ENCODE results near the gene LAMB1. TPM values are rescaled to one million over a fixed set of nuclear protein-coding genes. Genes with fewer than 3 reads are reported as not detected.
"Not testable (repeated sequence)": the region's sequence is repeated elsewhere in the genome, so short reads cannot be mapped to it uniquely, and the experiment has no call there.

LAMB1 gene
- total RNA-seq, 1 experiment from 2014 or later = 61.0 TPM

DNA sequence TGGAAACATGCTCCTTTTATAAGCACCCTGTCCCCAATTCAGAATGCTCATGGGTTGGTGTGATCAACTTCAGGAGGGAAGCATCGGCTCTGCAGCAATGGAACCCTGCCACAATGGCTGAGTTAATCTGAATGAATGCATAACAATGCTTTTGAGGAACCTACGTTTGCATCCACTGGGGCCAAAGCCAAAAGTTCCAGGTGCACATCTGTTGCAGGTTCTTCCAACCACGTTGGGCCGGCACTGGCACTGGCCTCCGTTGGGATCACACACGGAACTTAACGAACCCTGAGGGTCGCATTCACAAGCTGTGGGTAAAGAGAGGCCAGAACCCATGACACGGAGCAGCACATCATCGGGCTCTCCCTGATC, 43.4 kb downstream of the LAMB1 start:
- DNase-seq = peak; percentile 20
- Histone ChIP-seq H3K27me3 (ENCODE audit: control insufficient read depth, insufficient read depth, low read length) (no peaks in the 10 kb centered on the region), H3K36me3 (replicated peaks; ENCODE audit: control insufficient read depth, insufficient read depth, low read length) (peaks cover 1% of the 10 kb centered on the region; the same call in 1 of the 2 replicates), H3K4me3 (ENCODE audit: insufficient read depth, low read depth, low read length) (no peak overlapping the region)

DNA sequence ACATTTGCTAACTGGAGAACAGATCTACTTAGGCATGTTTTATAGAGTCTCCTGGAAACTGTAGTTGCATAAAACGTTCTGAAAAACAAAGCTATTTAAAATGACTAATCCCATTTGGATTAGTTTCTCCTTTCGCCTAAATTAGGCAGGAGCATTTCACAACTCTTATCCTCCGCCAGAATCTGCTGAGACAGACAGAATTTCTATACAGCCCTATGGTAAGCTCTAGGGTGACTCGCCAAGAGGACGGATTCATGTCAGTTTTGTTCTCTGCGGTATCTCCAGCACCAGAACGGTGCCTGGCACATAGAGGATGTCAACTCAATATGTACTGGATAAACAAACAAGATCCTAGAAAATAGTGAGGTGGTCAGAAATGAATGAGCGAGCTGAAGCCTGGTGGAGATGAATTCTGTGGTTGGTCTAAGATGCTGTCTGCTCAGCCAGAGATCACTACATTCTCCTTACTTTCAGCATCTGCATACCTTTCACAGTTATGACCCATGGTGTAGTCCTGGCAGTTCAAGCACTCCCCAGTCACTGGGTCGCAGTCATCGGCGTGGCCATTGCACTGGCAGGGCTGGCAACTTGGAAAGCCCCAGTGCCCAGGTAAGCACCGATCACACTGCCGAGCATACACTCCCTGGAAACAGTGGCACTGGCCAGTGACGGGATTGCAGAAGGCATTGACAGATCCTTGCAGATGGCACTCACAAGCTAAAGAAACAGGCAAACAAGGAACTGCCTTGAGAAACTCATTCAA, 44.0 kb downstream of the LAMB1 start:
- no peak overlapping the region for H3K4me3 ChIP-seq (ENCODE audit: insufficient read depth, low read depth, low read length)
- H3K36me3 ChIP-seq (replicated peaks; ENCODE audit: control insufficient read depth, insufficient read depth, low read length) = peaks cover 1% of the 10 kb centered on the region; the same call in 1 of the 2 replicates
- H3K27me3 ChIP-seq (ENCODE audit: control insufficient read depth, insufficient read depth, low read length) = no peaks in the 10 kb centered on the region
- DNase-seq = no peak

DNA sequence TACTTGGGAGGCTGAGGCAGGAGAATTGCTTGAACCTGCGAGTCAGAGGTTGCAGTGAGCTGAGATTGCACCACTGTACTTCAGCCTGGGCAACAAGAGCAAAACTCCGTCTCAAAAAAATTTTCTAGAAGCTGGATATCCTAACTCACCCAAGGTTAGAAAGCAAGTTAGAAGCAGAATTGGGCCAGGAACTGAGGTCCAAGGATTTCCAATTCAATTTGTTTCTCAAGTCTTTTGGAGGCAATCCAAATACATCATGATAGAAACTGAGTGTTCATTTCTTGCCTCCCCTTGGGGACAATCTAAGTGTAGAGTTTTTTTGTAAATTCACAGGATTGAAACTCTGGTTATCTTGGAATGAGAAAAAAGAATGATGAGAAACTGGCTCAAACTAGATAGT, 45.5 kb downstream of the LAMB1 start:
- Histone ChIP-seq H3K36me3 (replicated peaks; ENCODE audit: control insufficient read depth, insufficient read depth, low read length) (peaks cover 1% of the 10 kb centered on the region; the same call in 1 of the 2 replicates), H3K4me3 (ENCODE audit: insufficient read depth, low read depth, low read length) (no peak overlapping the region), H3K27me3 (ENCODE audit: control insufficient read depth, insufficient read depth, low read length) (no peaks in the 10 kb centered on the region)
- DNase-seq = no peak

DNA sequence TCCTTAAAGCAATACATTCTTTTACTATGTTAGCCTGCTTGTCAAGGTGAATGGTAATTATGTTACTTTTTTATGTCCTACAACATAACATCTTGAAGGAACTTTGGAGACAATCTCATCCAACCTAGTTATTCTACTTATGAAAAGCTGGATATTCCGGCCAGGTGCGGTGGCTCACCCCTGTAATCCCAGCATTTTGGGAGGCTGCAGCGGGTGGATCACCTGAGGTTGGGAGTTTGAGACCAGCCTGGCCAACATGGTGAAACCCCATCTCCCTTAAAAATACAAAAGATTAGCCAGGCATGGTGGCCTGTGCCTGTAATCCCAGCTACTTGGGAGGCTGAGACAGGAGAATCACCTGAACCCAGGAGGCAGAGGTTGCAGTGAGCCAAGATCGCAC, 46.0 kb downstream of the LAMB1 start:
- H3K4me3 ChIP-seq (ENCODE audit: insufficient read depth, low read depth, low read length); DNase-seq; H3K36me3 ChIP-seq (replicated peaks; ENCODE audit: control insufficient read depth, insufficient read depth, low read length); H3K27me3 ChIP-seq (ENCODE audit: control insufficient read depth, insufficient read depth, low read length): not testable (repeated sequence)

DNA sequence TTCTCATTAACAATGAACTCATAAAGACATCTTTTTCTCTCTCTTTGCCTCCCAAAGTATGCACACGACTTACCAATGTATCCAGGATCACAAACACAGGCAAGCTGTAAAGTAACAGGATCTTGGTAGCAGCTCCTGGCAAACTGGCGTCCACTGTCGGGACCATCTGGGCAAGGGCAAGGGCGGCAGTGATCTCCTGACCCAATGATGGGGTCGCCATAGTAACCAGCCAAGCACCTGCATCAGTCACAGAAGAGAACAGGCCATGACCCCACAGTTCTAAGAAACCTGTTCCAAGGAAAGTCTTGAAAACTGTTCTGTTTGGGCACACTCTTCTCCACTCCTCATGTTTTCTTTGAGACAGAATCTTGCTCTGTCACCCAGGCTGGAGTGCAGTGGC, 47.6 kb downstream of the LAMB1 start:
- H3K36me3 ChIP-seq (replicated peaks; ENCODE audit: control insufficient read depth, insufficient read depth, low read length) = peaks cover 6% of the 10 kb centered on the region
- no peak overlapping the region for H3K4me3 ChIP-seq (ENCODE audit: insufficient read depth, low read depth, low read length)
- no peaks in the 10 kb centered on the region for H3K27me3 ChIP-seq (ENCODE audit: control insufficient read depth, insufficient read depth, low read length)

DNA sequence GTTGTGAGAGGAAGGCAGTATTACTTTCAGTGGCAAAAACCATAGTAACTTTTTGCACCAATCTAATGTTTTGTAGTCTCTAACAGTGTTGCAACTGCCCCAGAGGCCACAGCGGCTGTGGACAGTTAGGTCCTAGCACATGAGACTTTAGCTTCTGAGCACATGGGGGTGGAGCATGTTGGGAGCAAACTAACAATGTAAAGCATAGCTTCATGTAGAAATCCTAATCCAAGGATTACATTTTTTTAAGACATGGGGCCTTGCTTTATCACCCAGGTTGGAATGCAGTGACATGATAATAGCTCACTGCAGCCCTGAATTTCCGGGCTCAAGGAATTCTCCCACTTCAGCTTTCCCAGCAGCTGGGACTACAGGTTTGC, 49.0 kb downstream of the LAMB1 start:
- DNase-seq = no peak
- Histone ChIP-seq H3K36me3 (replicated peaks; ENCODE audit: control insufficient read depth, insufficient read depth, low read length) (peaks cover 6% of the 10 kb centered on the region), H3K4me3 (ENCODE audit: insufficient read depth, low read depth, low read length) (no peak overlapping the region), H3K27me3 (ENCODE audit: control insufficient read depth, insufficient read depth, low read length) (no peaks in the 10 kb centered on the region)

More for the DNA sequence above, 47.6 kb downstream of the LAMB1 start:
- no peak for DNase-seq

DNA sequence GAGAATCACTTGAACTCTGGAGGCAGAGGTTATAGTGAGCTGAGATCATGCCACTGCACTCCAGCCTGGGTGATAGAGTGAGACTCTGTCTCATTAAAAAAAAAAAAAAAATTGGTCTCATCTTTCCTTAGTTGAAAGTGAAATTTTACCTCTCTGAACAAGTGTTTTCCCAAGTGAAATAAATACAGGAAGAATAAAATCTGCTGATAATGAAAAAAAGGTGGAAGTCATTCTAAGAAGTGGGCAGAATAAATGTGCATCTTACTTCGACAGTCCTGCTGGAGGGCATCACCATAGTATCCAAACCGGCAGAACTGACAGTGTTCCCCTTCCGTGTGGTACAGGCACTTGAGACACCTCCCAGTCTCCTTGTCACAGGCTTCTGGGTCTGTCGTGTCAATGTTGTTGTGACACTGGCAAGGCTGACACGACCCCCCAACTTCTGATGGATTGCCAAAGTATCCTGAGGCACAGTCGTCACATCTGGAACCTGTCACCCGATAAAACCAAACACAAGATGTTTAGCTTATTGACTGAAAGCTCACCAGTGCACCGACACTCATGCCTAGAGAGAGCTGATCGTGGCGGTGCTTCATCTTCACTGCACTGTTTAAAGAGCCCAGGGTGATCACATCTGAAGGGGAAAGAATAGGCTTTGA, 49.6 kb downstream of the LAMB1 start:
- Histone ChIP-seq H3K27me3 (ENCODE audit: control insufficient read depth, insufficient read depth, low read length) (no peaks in the 10 kb centered on the region), H3K36me3 (replicated peaks; ENCODE audit: control insufficient read depth, insufficient read depth, low read length) (peaks cover 6% of the 10 kb centered on the region), H3K4me3 (ENCODE audit: insufficient read depth, low read depth, low read length) (no peak overlapping the region)
- no peak for DNase-seq

DNA sequence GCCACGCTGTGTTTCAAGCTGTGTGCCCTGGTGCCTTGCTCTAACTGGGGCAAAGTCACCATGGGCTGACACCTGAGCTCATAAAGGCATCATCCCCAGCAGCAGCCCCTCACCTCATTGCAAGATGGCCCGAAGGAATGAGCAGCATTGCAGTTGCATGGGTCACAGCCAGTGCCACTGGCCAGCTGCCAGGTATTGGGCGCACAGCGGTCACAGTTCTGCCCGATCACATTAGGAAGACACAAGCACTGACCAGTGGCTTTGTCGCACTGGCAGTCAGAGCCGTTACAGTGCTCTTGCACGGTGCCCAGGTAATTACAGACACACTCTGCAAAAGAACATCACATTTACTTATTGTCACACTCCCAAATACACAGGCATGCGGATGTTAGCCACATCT, 51.1 kb downstream of the LAMB1 start:
- H3K36me3 ChIP-seq (replicated peaks; ENCODE audit: control insufficient read depth, insufficient read depth, low read length) = peaks cover 6% of the 10 kb centered on the region
- no peak overlapping the region for H3K4me3 ChIP-seq (ENCODE audit: insufficient read depth, low read depth, low read length)
- no peak for DNase-seq
- H3K27me3 ChIP-seq (ENCODE audit: control insufficient read depth, insufficient read depth, low read length) = no peaks in the 10 kb centered on the region

DNA sequence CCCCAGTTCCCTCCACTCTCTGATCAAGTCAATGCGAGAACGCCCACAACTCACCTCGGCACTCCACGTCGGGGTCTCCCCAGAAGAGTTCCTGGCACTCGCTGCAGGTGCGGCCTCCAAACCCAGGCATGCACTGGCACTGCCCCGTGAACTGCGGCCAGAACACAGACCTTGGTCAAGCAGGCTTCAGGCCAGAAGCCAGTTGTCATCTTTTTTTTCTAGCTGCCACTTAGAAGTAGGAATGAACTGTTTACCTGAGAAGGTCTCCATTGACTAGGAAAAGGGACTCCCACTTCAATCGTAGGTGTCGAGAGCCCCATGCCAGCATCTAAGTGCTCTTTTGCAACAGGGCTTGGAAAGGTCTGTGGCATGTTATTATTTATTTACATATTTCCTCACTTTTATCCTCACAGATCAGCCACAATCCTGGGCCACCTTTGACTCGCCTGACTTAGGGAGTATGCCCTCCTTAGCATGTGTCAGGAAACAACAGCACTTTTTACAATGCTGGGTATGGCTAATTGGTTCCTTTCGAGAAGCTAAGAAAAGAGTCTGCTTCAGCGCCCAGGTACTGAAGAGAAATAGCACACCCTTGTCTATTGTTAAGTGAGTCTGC, 51.7 kb downstream of the LAMB1 start:
- H3K27me3 ChIP-seq (ENCODE audit: control insufficient read depth, insufficient read depth, low read length) = no peaks in the 10 kb centered on the region
- no peak overlapping the region for H3K4me3 ChIP-seq (ENCODE audit: insufficient read depth, low read depth, low read length)
- no peak for DNase-seq
- H3K36me3 ChIP-seq (replicated peaks; ENCODE audit: control insufficient read depth, insufficient read depth, low read length) = peaks cover 6% of the 10 kb centered on the region

DNA sequence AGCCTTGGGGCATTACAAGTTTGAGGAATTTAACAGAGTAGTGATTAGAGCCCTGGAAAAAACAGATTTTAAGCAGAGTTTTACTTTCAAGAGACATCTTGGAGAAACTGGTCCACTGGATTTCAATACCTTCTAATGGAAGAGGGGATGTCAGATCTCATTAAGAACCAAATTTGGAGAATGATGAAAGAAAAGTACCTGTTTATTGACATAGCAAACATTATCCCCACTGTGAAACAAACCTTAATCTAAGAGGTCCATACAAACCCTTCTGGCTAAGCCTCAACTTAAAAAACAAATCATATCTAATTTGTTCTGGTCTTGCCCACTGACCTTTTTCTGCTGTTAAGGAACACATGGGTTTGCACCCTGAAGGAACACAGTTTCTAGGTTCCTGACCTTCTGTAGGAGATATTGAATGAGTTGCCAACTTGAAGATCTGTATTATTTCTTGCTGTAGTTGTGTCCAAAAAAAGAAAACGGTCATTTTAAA, 53.5 kb downstream of the LAMB1 start:
- H3K36me3 ChIP-seq (replicated peaks; ENCODE audit: control insufficient read depth, insufficient read depth, low read length) = peaks cover 6% of the 10 kb centered on the region
- DNase-seq = no peak

DNA sequence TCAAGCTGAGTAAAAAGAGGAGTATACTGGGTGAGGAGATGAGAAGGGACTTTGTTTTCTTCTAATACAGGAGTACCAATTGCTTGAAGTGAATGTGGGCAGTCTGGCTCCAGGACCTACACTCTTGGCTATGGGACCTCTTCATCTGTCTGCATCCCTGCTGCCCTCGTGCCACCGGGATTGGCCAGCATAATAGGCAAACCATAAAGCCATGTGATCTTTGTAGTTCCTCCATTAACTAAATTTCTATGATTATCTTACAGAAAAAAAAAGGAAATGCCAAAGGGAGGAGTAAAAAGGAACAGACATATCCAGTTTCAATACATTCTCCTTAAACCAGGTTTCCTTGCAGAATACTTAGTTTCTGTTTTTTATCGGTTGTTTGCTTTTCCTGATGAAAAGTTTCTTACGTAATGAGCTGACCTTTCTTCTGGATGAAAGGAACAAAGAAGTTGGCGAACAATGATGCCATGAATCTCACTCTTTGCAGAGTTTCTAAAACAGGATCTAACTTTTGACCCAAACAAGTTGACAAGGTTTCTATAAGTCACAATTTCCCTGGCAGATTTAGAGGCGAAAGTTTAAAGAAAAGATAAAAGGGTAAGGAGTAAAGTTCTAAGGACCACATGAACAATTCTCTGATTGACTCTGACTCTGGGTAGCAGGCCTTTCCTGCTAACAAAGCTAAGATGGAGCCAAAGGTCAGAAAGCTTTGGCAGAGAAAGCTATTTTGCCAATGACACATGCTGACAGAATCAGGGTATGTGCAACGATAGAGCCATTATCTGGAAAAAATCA, 54.1 kb downstream of the LAMB1 start:
- DNase-seq = no peak
- H3K4me3 ChIP-seq (ENCODE audit: insufficient read depth, low read depth, low read length) = no peak overlapping the region
- no peaks in the 10 kb centered on the region for H3K27me3 ChIP-seq (ENCODE audit: control insufficient read depth, insufficient read depth, low read length)
- peaks cover 6% of the 10 kb centered on the region for H3K36me3 ChIP-seq (replicated peaks; ENCODE audit: control insufficient read depth, insufficient read depth, low read length)

More for the DNA sequence above, 53.5 kb downstream of the LAMB1 start:
- Histone ChIP-seq H3K27me3 (ENCODE audit: control insufficient read depth, insufficient read depth, low read length) (no peaks in the 10 kb centered on the region), H3K4me3 (ENCODE audit: insufficient read depth, low read depth, low read length) (no peak overlapping the region)

DNA sequence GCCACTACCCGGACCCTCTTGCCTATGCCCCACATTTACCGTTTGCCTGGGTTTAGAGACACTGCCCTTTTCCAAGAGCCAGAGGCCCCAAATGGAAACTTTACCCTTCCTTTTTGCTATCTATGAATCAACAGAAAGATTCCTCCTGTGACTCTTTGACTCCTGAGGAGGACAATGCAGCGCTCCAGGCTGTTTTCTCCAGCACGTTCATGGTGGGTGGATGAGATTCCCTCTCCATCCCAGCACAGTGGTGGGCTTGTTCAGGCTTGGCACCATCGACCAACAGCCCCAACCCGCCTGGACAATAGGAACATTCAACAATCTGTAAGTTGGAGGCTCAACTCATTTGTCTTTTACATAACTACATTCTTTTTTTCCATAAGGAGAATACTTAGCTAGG, 56.1 kb downstream of the LAMB1 start:
- Histone ChIP-seq H3K4me3 (ENCODE audit: insufficient read depth, low read depth, low read length) (no peak overlapping the region), H3K27me3 (ENCODE audit: control insufficient read depth, insufficient read depth, low read length) (no peaks in the 10 kb centered on the region), H3K36me3 (replicated peaks; ENCODE audit: control insufficient read depth, insufficient read depth, low read length) (peaks cover 4% of the 10 kb centered on the region)
- DNase-seq = no peak

DNA sequence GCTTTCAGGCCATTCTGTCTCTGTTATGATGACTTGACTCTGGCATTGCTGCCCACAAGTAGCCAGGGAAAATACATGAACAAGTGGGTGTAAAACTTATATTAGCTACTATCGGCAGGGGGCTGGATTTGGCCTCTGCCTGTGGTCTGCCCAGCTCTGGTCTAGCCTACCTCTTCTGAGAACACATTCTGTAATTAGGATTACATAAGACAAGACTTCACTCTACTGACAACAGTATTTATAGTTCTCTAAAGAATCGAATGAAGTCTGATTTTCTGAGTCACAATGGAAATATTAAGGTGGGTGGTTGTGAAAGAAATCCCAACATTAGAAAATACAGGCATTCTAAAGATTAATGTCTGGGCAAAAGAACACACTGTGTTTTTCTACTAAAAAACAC, 56.5 kb downstream of the LAMB1 start:
- DNase-seq = no peak
- peaks cover 1% of the 10 kb centered on the region for H3K36me3 ChIP-seq (replicated peaks; ENCODE audit: control insufficient read depth, insufficient read depth, low read length)
- H3K27me3 ChIP-seq (ENCODE audit: control insufficient read depth, insufficient read depth, low read length) = no peaks in the 10 kb centered on the region
- no peak overlapping the region for H3K4me3 ChIP-seq (ENCODE audit: insufficient read depth, low read depth, low read length)

DNA sequence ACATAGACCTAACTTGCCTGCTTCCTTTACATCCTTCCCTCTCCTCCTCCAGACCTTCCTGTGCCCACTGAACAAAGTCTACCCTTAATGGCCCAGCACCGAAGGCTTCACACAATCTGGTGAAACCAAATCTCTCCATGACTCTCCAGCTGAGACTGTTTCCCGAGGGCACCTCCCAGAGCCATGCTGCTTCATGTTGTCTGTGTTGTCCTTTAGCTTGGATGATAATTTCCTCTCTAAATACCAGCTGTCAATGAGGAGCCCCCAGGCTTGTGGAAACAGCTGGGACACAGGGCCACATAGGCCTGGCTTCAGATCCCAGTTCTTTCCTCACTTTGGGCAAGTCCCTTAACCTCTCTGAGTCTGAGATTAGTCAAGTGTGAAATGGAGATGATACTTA, 57.6 kb downstream of the LAMB1 start:
- H3K27me3 ChIP-seq (ENCODE audit: control insufficient read depth, insufficient read depth, low read length) = no peaks in the 10 kb centered on the region
- H3K36me3 ChIP-seq (replicated peaks; ENCODE audit: control insufficient read depth, insufficient read depth, low read length) = peaks cover 4% of the 10 kb centered on the region
- no peak overlapping the region for H3K4me3 ChIP-seq (ENCODE audit: insufficient read depth, low read depth, low read length)
- no peak for DNase-seq
